ENCODE results near the gene RSAD2. TPM values are rescaled to one million over a fixed set of nuclear protein-coding genes. Genes with fewer than 3 reads are reported as not detected.

Gene RSAD2
- total and polyA plus RNA-seq, 4 experiments from 2014 or later = 3.8 to 10.4 (median 5.0) TPM

DNA sequence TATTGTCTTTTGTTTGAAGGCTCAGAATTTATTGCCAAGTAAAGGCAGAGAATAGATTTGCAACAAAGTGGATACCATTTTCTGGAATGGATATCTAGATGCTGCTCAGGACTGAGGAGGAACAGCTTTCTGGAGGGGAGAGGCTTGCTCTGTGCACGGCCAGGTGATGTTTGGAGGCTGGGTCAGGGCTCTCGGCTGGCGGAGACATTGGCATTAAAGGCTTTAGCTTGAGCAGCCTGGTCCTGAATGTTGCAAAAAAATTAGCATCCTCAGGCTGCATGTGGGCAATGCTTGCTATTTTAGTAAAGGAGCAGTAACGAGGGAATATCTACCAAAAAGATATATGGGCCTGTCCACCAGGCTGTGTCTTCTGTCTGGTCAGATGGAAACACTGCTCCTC is 60.0 kb downstream of the RSAD2 start:
- POLR2A ChIA-PET (ENCODE audit: partially characterized antibody) = interaction anchor here (0.7 to 1.0 kb wide), 2 partner anchors 13 to 72 kb away, joined by 3 read pairs; partner anchors contain the start of gene CMPK2
- no peaks in the 10 kb centered on the region for H3K9me3 Mint-ChIP-seq
- DNase-seq = no peak
- CTCF ChIA-PET (ENCODE audit: partially characterized antibody) = interaction anchor here (1.4 to 1.5 kb wide), 3 partner anchors 21 to 107 kb away, joined by 3 to 4 read pairs (median 4); partner anchors contain the start of gene RNF144A
- H3K27ac Mint-ChIP-seq = no peak overlapping the region
- intact Hi-C loops (cut with micrococcal nuclease) = no loop called here
- Histone ChIP-seq H3K27ac (ENCODE audit: low read depth, low read length) (no peak overlapping the region), H3K9me3 (ENCODE audit: control insufficient read depth in 1 of 2, low read length in 2 of 2) (no peaks in the 10 kb centered on the region), H3K27me3 (ENCODE audit: insufficient read depth, low read length) (no peaks in the 10 kb centered on the region), H3K4me3 (ENCODE audit: low read length in 2 of 2) (no peak overlapping the region), H3K36me3 (ENCODE audit: insufficient read depth, low read length) (peaks cover 16% of the 10 kb centered on the region), H3K4me1 (ENCODE audit: insufficient read depth, low read length) (peaks cover 30% of the 10 kb centered on the region)
- H3K4me3 Mint-ChIP-seq = no peak overlapping the region
- H3K36me3 Mint-ChIP-seq = peaks cover 16 to 21% of the 10 kb centered on the region in 2 donors
- H3K4me1 Mint-ChIP-seq = peaks cover 37 to 73% (median 43%) of the 10 kb centered on the region in 4 donors
- no peaks in the 10 kb centered on the region for H3K27me3 Mint-ChIP-seq

DNA sequence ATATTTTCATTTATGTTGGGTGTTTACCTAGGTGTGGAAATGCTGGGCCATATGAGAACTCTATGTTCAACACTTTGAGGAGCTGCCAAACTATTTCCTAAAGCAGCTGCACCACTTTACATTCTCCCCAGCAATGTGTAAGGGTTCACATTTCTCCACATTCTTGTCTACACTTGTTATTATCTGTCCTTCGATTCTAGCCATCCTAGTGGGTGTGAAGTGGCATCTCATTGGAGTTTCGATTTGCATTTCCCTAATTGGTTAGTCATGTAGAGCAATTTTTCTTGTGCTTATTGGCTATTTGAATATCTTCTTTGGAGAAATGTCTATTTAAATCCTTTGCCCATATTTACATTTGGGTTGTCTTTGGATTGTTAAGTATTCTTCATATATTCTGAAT is 61.5 kb downstream of the RSAD2 start:
- Histone ChIP-seq H3K36me3 (ENCODE audit: insufficient read depth, low read length) (peaks cover 22% of the 10 kb centered on the region), H3K27ac (ENCODE audit: low read depth, low read length) (no peak overlapping the region), H3K4me3 (ENCODE audit: low read length in 2 of 2) (no peak overlapping the region), H3K27me3 (ENCODE audit: insufficient read depth, low read length) (no peaks in the 10 kb centered on the region), H3K4me1 (ENCODE audit: insufficient read depth, low read length) (peaks cover 25% of the 10 kb centered on the region), H3K9me3 (ENCODE audit: control insufficient read depth in 1 of 2, low read length in 2 of 2) (no peaks in the 10 kb centered on the region)
- Mint-ChIP-seq H3K9me3 (no peaks in the 10 kb centered on the region), H3K36me3 (peaks cover 28 to 34% of the 10 kb centered on the region in 2 donors), H3K27me3 (no peaks in the 10 kb centered on the region), H3K27ac (no peak overlapping the region), H3K4me1 (peaks cover 34 to 72% (median 44%) of the 10 kb centered on the region in 4 donors), H3K4me3 (no peak overlapping the region)
- no peak for DNase-seq
- ChIA-PET CTCF (ENCODE audit: partially characterized antibody) (interaction anchor here (1.4 kb wide), 1 partner anchor 93 kb away, joined by 5 read pairs; no protein-coding TSS in a partner anchor), POLR2A (ENCODE audit: partially characterized antibody) (interaction anchor here (0.6 kb wide), 1 partner anchor 56 kb away, joined by 3 read pairs; no protein-coding TSS in a partner anchor)
- intact Hi-C loops (cut with micrococcal nuclease) = no loop called here

DNA sequence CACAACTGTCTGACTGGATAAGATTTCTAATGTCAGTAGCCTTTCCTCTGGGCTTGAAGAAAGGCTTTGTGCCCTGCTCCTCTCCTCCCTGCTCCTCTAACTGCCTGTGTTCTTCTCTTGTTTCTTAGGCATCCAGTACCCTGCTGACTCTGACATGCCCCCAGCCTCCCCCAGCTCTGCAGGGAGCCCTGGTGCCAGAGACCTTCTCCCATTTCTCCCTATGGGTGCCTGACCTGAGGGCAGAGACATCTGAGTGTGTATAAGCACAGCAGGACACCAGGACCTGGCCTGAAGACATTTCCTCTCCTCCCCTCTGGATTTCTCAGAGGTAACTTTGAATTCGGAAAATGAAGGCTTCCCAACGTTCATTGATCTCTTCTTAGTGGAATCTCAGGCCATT is 63.2 kb downstream of the RSAD2 start:
- DNase-seq = no peak
- no peak overlapping the region for H3K4me3 Mint-ChIP-seq
- H3K27ac ChIP-seq (ENCODE audit: low read depth, low read length) = no peak overlapping the region
- H3K27ac Mint-ChIP-seq = peak overlapping the region in 2 of 7 donors; percentile 33 to 89
- peaks cover 23% of the 10 kb centered on the region for H3K36me3 ChIP-seq (ENCODE audit: insufficient read depth, low read length)
- intact Hi-C loops (cut with micrococcal nuclease) = no loop called here
- ChIA-PET CTCF (ENCODE audit: partially characterized antibody) (no interaction called here), POLR2A (ENCODE audit: partially characterized antibody) (no interaction called here)
- H3K27me3 Mint-ChIP-seq = no peaks in the 10 kb centered on the region
- no peak overlapping the region for H3K4me3 ChIP-seq (ENCODE audit: low read length in 2 of 2)
- no peaks in the 10 kb centered on the region for H3K27me3 ChIP-seq (ENCODE audit: insufficient read depth, low read length)
- H3K4me1 ChIP-seq (ENCODE audit: insufficient read depth, low read length) = peaks cover 23% of the 10 kb centered on the region
- no peaks in the 10 kb centered on the region for H3K9me3 Mint-ChIP-seq
- H3K9me3 ChIP-seq (ENCODE audit: control insufficient read depth in 1 of 2, low read length in 2 of 2) = no peaks in the 10 kb centered on the region
- H3K36me3 Mint-ChIP-seq = peaks cover 38 to 41% of the 10 kb centered on the region in 2 donors
- peaks cover 32 to 70% (median 41%) of the 10 kb centered on the region in 4 donors for H3K4me1 Mint-ChIP-seq

DNA sequence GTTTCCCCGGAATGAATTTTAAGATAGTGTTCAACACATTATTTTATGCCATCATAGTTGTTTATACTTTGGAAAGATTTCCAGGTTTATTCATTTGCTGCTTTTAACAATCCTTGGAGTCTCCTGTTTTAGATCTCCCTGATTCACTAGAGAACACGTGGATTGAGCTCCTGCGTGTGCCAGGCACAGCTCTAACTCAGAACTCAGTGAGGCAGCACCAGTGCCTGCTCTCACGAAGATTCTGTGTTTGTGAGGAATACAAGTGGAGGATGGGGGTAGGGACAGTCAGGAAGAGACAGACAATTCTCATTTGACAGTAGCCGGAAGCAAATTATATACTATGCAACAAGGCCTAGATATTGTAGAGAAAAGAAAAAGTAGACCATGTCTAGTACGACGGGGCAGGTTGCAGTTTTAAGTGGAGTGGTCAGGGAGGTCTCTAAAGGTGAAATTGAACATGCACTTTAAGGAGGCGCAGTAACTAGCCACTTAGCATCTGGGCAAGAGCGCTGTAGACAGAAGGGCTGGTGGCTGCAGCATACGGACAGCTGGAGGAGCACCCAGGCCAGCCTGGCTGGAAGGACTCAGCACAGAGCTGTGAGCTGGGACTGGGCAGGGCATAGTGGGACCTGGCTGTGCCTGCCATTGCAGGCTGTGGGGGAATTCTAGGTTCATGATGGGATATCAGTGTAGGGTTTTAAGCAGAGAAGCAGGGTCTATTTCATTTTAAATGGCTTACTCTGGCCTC is 63.9 kb downstream of the RSAD2 start:
- intact Hi-C loops (cut with micrococcal nuclease) = no loop called here
- Histone ChIP-seq H3K36me3 (ENCODE audit: insufficient read depth, low read length) (peaks cover 23% of the 10 kb centered on the region), H3K27me3 (ENCODE audit: insufficient read depth, low read length) (no peaks in the 10 kb centered on the region), H3K9me3 (ENCODE audit: control insufficient read depth in 1 of 2, low read length in 2 of 2) (no peaks in the 10 kb centered on the region), H3K27ac (ENCODE audit: low read depth, low read length) (no peak overlapping the region), H3K4me3 (ENCODE audit: low read length in 2 of 2) (no peak overlapping the region), H3K4me1 (ENCODE audit: insufficient read depth, low read length) (peaks cover 18% of the 10 kb centered on the region)
- peak overlapping the region in 3 of 7 donors; percentile 33 to 89 (median 46) for H3K27ac Mint-ChIP-seq
- peaks cover 27 to 64% (median 36%) of the 10 kb centered on the region in 4 donors for H3K4me1 Mint-ChIP-seq
- no peak overlapping the region for H3K4me3 Mint-ChIP-seq
- CTCF ChIA-PET (ENCODE audit: partially characterized antibody) = no interaction called here
- no peak for DNase-seq
- H3K27me3 Mint-ChIP-seq = no peaks in the 10 kb centered on the region
- POLR2A ChIA-PET (ENCODE audit: partially characterized antibody) = no interaction called here
- H3K9me3 Mint-ChIP-seq = no peaks in the 10 kb centered on the region
- peaks cover 38 to 41% of the 10 kb centered on the region in 2 donors for H3K36me3 Mint-ChIP-seq

DNA sequence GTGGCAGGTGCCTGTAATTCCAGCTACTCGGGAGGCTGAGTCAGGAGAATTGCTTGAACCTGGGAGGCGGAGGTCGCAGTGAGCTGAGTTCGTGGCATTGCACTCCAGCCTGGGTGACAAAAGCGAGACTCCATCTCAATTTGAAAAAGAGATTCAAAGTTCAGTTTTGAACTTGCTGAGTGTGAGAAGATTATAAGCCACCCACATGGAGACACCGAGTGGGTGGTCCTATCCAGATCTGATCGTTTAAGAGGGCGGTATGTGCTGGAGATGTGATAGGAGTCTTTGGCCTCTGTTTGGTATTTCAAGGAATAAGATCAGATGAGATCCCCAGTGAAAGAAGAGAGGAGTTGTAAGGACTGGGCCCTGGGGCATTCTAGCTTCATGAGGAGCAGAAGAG is 65.3 kb downstream of the RSAD2 start:
- Histone ChIP-seq H3K27me3 (ENCODE audit: insufficient read depth, low read length) (no peaks in the 10 kb centered on the region), H3K9me3 (ENCODE audit: control insufficient read depth in 1 of 2, low read length in 2 of 2) (no peaks in the 10 kb centered on the region), H3K4me3 (ENCODE audit: low read length in 2 of 2) (no peak overlapping the region), H3K27ac (ENCODE audit: low read depth, low read length) (no peak overlapping the region), H3K36me3 (ENCODE audit: insufficient read depth, low read length) (peaks cover 23% of the 10 kb centered on the region), H3K4me1 (ENCODE audit: insufficient read depth, low read length) (peaks cover 8% of the 10 kb centered on the region)
- Mint-ChIP-seq H3K27me3 (no peaks in the 10 kb centered on the region), H3K4me1 (peaks cover 26 to 53% (median 31%) of the 10 kb centered on the region in 4 donors), H3K4me3 (no peak overlapping the region), H3K36me3 (peaks cover 41 to 44% of the 10 kb centered on the region in 2 donors), H3K9me3 (no peaks in the 10 kb centered on the region), H3K27ac (peak overlapping the region in 2 of 7 donors; percentile 33 to 52)
- intact Hi-C loops (cut with micrococcal nuclease) = no loop called here
- ChIA-PET CTCF (ENCODE audit: partially characterized antibody) (no interaction called here), POLR2A (ENCODE audit: partially characterized antibody) (no interaction called here)
- no peak for DNase-seq

DNA sequence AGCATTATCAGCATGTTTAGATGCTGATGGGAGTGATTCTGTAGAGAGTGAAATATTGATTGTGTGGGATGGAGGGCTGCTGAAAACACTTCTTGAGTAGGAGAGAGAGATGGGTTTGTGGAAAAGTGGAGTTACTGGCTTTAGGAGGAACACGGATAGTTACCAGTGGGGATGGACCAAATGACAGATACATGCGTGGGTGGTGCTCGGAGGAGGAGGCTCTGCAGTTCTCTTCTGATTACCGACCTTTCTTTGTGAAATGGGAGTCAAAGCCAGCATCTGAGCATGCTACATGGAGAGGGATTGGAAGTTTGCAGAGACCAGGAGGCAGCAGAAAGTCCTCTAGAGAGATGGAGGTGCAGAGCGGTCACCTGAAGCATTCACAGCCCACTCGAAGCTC is 65.9 kb downstream of the RSAD2 start:
- Histone ChIP-seq H3K36me3 (ENCODE audit: insufficient read depth, low read length) (peaks cover 23% of the 10 kb centered on the region), H3K4me1 (ENCODE audit: insufficient read depth, low read length) (peaks cover 8% of the 10 kb centered on the region), H3K9me3 (ENCODE audit: control insufficient read depth in 1 of 2, low read length in 2 of 2) (no peaks in the 10 kb centered on the region), H3K4me3 (ENCODE audit: low read length in 2 of 2) (no peak overlapping the region), H3K27ac (ENCODE audit: low read depth, low read length) (no peak overlapping the region), H3K27me3 (ENCODE audit: insufficient read depth, low read length) (no peaks in the 10 kb centered on the region)
- Mint-ChIP-seq H3K4me1 (peaks cover 26 to 57% (median 30%) of the 10 kb centered on the region in 4 donors), H3K9me3 (no peaks in the 10 kb centered on the region), H3K4me3 (peak overlapping the region in 1 of 8 donors; percentile 4), H3K36me3 (peaks cover 43 to 49% of the 10 kb centered on the region in 2 donors), H3K27me3 (no peaks in the 10 kb centered on the region), H3K27ac (peak overlapping the region in 3 of 7 donors; percentile 1 to 72 (median 67))
- DNase-seq = no peak
- POLR2A ChIA-PET (ENCODE audit: partially characterized antibody) = interaction anchor here (1.1 kb wide), 1 partner anchor 23 kb away, joined by 3 read pairs; no protein-coding TSS in a partner anchor
- CTCF ChIA-PET (ENCODE audit: partially characterized antibody) = no interaction called here
- intact Hi-C loops (cut with micrococcal nuclease) = no loop called here

DNA sequence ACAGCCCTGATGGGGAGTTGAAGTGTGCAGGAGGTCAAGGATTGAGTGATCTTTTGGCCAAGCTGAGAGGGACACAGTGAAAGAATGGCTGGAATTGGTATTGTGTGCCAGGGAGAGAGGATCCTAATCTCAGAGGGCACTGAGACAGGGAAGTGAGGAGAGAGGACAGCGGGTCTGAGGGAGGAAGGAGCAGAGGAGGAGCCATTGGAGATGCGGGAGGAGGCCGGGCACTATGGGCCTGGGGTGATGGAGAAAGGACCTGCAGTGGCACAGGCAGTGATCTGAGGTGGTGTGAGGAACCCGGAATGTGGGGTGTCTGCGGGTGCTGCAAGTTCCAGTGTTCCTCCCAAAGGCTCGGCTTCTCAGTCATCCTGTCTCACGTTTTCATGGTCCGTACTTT is 66.4 kb downstream of the RSAD2 start:
- Histone ChIP-seq H3K27ac (ENCODE audit: low read depth, low read length) (no peak overlapping the region), H3K36me3 (ENCODE audit: insufficient read depth, low read length) (peaks cover 23% of the 10 kb centered on the region), H3K4me3 (ENCODE audit: low read length in 2 of 2) (no peak overlapping the region), H3K9me3 (ENCODE audit: control insufficient read depth in 1 of 2, low read length in 2 of 2) (no peaks in the 10 kb centered on the region), H3K4me1 (ENCODE audit: insufficient read depth, low read length) (peaks cover 8% of the 10 kb centered on the region), H3K27me3 (ENCODE audit: insufficient read depth, low read length) (no peaks in the 10 kb centered on the region)
- H3K36me3 Mint-ChIP-seq = peaks cover 45 to 54% of the 10 kb centered on the region in 2 donors
- no peak for DNase-seq
- H3K27me3 Mint-ChIP-seq = no peaks in the 10 kb centered on the region
- peak overlapping the region in 1 of 8 donors; percentile 30 for H3K4me3 Mint-ChIP-seq
- ChIA-PET POLR2A (ENCODE audit: partially characterized antibody) (interaction anchor here (1.1 kb wide), 1 partner anchor 23 kb away, joined by 3 read pairs; no protein-coding TSS in a partner anchor), CTCF (ENCODE audit: partially characterized antibody) (no interaction called here)
- intact Hi-C loops (cut with micrococcal nuclease) = no loop called here
- peaks cover 24 to 56% (median 28%) of the 10 kb centered on the region in 4 donors for H3K4me1 Mint-ChIP-seq
- no peaks in the 10 kb centered on the region for H3K9me3 Mint-ChIP-seq
- H3K27ac Mint-ChIP-seq = peak overlapping the region in 2 of 7 donors; percentile 47 to 67
